H1 (cell line): ENCODE data around the gene CAPN15. TPM values are rescaled to one million over a fixed set of nuclear protein-coding genes. Genes with fewer than 3 reads are reported as not detected.

Source experiments
- CTCF ChIA-PET: fragments of 300-600 bp; sonication (Branson Sonifier 250); formaldehyde crosslinking; loops from one replicate; lab custom pipeline; 2021; ENCODE audit not compliant: partially characterized antibody; lab: Charles Lee
- POLR2A ChIA-PET: fragments of 300-600 bp; sonication (Branson Sonifier 250); formaldehyde crosslinking; loops from one replicate; lab custom pipeline; 2021; ENCODE audit warnings: inconsistent platforms; ENCODE audit not compliant: partially characterized antibody; lab: Charles Lee
- DNase-seq, 2 experiments: peaks; one replicate each; pipeline versions ENCODE4 v3.0.0 to v3.0.0-alpha.2; 2010 to 2022; ENCODE audit warnings: low spot score in 2 of 2, low read depth in 1 of 2, mixed read lengths in 1 of 2
- FAIRE-seq: peaks from 2 replicates; lab custom pipeline; 2011; peaks lifted over from hg19 to GRCh38; lab: Jason Lieb, UNC
- H2AFZ ChIP-seq: 2 replicates; pipeline ENCODE4 v1.8.1; 2012; ENCODE audit warnings: low read length, inconsistent platforms
- H2AK5ac ChIP-seq: 2 replicates; pipeline ENCODE4 v1.6.1; 2013; ENCODE audit warnings: low read depth, low read length
- H2BK120ac ChIP-seq: replicated peaks from 2 replicates; pipeline ENCODE3; 2013; ENCODE audit warnings: low read depth, low read length, inconsistent platforms
- H2BK12ac ChIP-seq: 2 replicates; pipeline ENCODE4 v1.6.1; 2013; ENCODE audit warnings: low read depth, low read length
- H2BK15ac ChIP-seq: 2 replicates; pipeline ENCODE4 v1.6.1; 2013; ENCODE audit warnings: low read length
- H2BK20ac ChIP-seq: 2 replicates; pipeline ENCODE4 v1.6.1; 2013; ENCODE audit warnings: low read length
- H2BK5ac ChIP-seq: 2 replicates; pipeline ENCODE4 v1.6.1; 2013; ENCODE audit warnings: low read depth, low read length
- H3K14ac ChIP-seq: 2 replicates; pipeline ENCODE4 v1.6.1; 2013; ENCODE audit warnings: inconsistent platforms; ENCODE audit not compliant: insufficient read length
- H3K18ac ChIP-seq: 2 replicates; pipeline ENCODE4 v1.6.1; 2013; ENCODE audit warnings: low read length; ENCODE audit errors: extremely low read depth
- H3K23ac ChIP-seq: 2 replicates; pipeline ENCODE4 v1.6.1; 2013; ENCODE audit warnings: inconsistent platforms; ENCODE audit not compliant: insufficient read length
- H3K23me2 ChIP-seq: 2 replicates; pipeline ENCODE4 v1.6.1; 2013; ENCODE audit warnings: low read depth, low read length
- H3K27ac ChIP-seq: 2 replicates; pipeline ENCODE4 v1.6.1; 2011; ENCODE audit warnings: low read depth, low read length, inconsistent platforms
- H3K27me3 ChIP-seq, 4 experiments: replicated peaks in 1 of 4; 1 replicate in 1 of 4; 2 replicates in 3 of 4; pipeline versions ENCODE4 v1.6.1 to v1.8.1; 2011 to 2013; ENCODE audit warnings: low read length in 3 of 4, mild to moderate bottlenecking in 3 of 4, inconsistent platforms in 2 of 4, mixed read lengths in 2 of 4, moderate library complexity in 1 of 4; ENCODE audit not compliant: control insufficient read depth in 3 of 4, insufficient read depth in 3 of 4; ENCODE audit errors: extremely low read depth in 1 of 4
- H3K36me3 ChIP-seq, 4 experiments: 2 replicates each; pipeline versions ENCODE4 v1.6.1 to v1.8.1; 2011 to 2013; ENCODE audit warnings: mild to moderate bottlenecking in 4 of 4, low read length in 3 of 4, moderate library complexity in 2 of 4, control low read depth in 1 of 4, inconsistent platforms in 1 of 4; ENCODE audit not compliant: insufficient read depth in 4 of 4, control insufficient read depth in 2 of 4
- H3K4ac ChIP-seq: replicated peaks from 2 replicates; pipeline ENCODE3; 2013; ENCODE audit warnings: low read length, low read depth, mixed read lengths, inconsistent platforms; ENCODE audit not compliant: insufficient read length
- H3K4me1 ChIP-seq, 4 experiments: replicated peaks in 1 of 4; 1 replicate in 1 of 4; 2 replicates in 3 of 4; pipeline versions ENCODE4 v1.6.1 to v1.8.1; 2011 to 2013; ENCODE audit warnings: low read length in 3 of 4, inconsistent platforms in 2 of 4, mixed read lengths in 1 of 4; ENCODE audit not compliant: insufficient read depth in 4 of 4, control insufficient read depth in 3 of 4
- H3K4me2 ChIP-seq, 2 experiments: 2 replicates each; pipeline versions ENCODE4 v1.6.1 to v1.8.1; 2011 to 2013; ENCODE audit warnings: low read depth in 2 of 2, low read length in 2 of 2, control low read depth in 1 of 2, inconsistent platforms in 1 of 2, mild to moderate bottlenecking in 1 of 2; ENCODE audit not compliant: insufficient read depth in 1 of 2
- H3K4me3 ChIP-seq, 4 experiments: fragments of 200-600, 300-600 bp in 1 of 4; sonication (generic), shearing (Covaris generic), sonication (Bioruptor Twin) in 1 of 4; 2 replicates each; pipeline versions ENCODE4 v1.5.1 to v1.8.1; 2011 to 2016; ENCODE audit warnings: low read length in 4 of 4, low read depth in 3 of 4, control low read depth in 2 of 4, inconsistent platforms in 2 of 4, mild to moderate bottlenecking in 2 of 4, mixed read lengths in 1 of 4, moderate library complexity in 1 of 4; ENCODE audit not compliant: insufficient read depth in 2 of 4; ENCODE audit errors: extremely low read depth in 1 of 4
- H3K56ac ChIP-seq: replicated peaks from 2 replicates; pipeline ENCODE3; 2013; ENCODE audit warnings: low read depth, mild to moderate bottlenecking, mixed read lengths, low read length, inconsistent platforms; ENCODE audit not compliant: insufficient read length
- H3K79me1 ChIP-seq: 2 replicates; pipeline ENCODE4 v1.6.1; 2013; ENCODE audit warnings: low read depth, low read length, control low read depth
- H3K79me2 ChIP-seq, 2 experiments: 2 replicates each; pipeline versions ENCODE4 v1.6.1 to v1.8.1; 2012 to 2013; ENCODE audit warnings: low read length in 2 of 2, mild to moderate bottlenecking in 2 of 2, inconsistent platforms in 1 of 2; ENCODE audit not compliant: insufficient read depth in 2 of 2, control insufficient read depth in 1 of 2
- H3K9ac ChIP-seq, 4 experiments: replicated peaks in 1 of 4; 1 replicate in 1 of 4; 2 replicates in 3 of 4; pipeline versions ENCODE4 v1.6.1 to v1.8.1; 2011 to 2013; ENCODE audit warnings: low read depth in 3 of 4, low read length in 3 of 4, control low read depth in 2 of 4, mild to moderate bottlenecking in 2 of 4, moderate library complexity in 2 of 4, inconsistent platforms in 1 of 4; ENCODE audit errors: extremely low read depth in 1 of 4
- H3K9me3 ChIP-seq, 2 experiments: 2 replicates each; pipeline versions ENCODE4 v1.6.1 to v1.8.1; 2012 to 2013; ENCODE audit warnings: mild to moderate bottlenecking in 2 of 2, moderate library complexity in 2 of 2, control low read depth in 1 of 2, inconsistent platforms in 1 of 2, low read depth in 1 of 2, low read length in 1 of 2, mixed read lengths in 1 of 2; ENCODE audit not compliant: insufficient read depth in 2 of 2
- H4K20me1 ChIP-seq, 2 experiments: replicated peaks in 1 of 2; 2 replicates each; pipeline versions ENCODE3 to v1.8.1; 2011 to 2013; ENCODE audit warnings: inconsistent platforms in 2 of 2, low read length in 2 of 2, mild to moderate bottlenecking in 1 of 2; ENCODE audit not compliant: insufficient read depth in 2 of 2, control insufficient read depth in 1 of 2
- H4K5ac ChIP-seq: 2 replicates; pipeline ENCODE4 v1.6.1; 2013; ENCODE audit warnings: low read length, low read depth, mixed read lengths, inconsistent platforms; ENCODE audit not compliant: insufficient read length
- H4K8ac ChIP-seq: 2 replicates; pipeline ENCODE4 v1.8.0; 2013; ENCODE audit warnings: mild to moderate bottlenecking, moderate library complexity, low read length, inconsistent platforms; ENCODE audit not compliant: insufficient read depth; ENCODE audit errors: extremely low read depth
- H4K91ac ChIP-seq: replicated peaks from 2 replicates; pipeline ENCODE3; 2013; ENCODE audit warnings: low read length, mixed read lengths, inconsistent platforms; ENCODE audit not compliant: insufficient read length
- BRCA1 ChIP-seq: IDR thresholded peaks from 2 replicates; pipeline ENCODE4 v1.6.1; 2012; ENCODE audit warnings: low read depth, low read length, improper control_type of control experiment
- CBX8 ChIP-seq: fragments of 300-800, 300-1000 bp; sonication (generic); IDR thresholded peaks from 2 replicates; pipeline ENCODE4 v1.7.1; 2016; ENCODE audit warnings: low read depth, low read length, borderline replicate concordance
- CEBPB ChIP-seq: IDR thresholded peaks from 2 replicates; pipeline ENCODE4 v1.6.1; 2012; ENCODE audit warnings: low read depth, low read length
- EP300 ChIP-seq, 2 experiments: IDR thresholded peaks; 1 replicate in 1 of 2; 2 replicates in 1 of 2; pipeline ENCODE4 v1.6.1; 2011 to 2012; ENCODE audit warnings: low read depth in 2 of 2, low read length in 2 of 2, mild to moderate bottlenecking in 2 of 2, borderline replicate concordance in 1 of 2, inconsistent platforms in 1 of 2, moderate library complexity in 1 of 2
- HDAC6 ChIP-seq: IDR thresholded peaks from one replicate; pipeline ENCODE4 v1.7.1; 2012; ENCODE audit warnings: low read depth, mild to moderate bottlenecking, inconsistent platforms, low read length, moderate library complexity
- JUND ChIP-seq: IDR thresholded peaks from 2 replicates; pipeline ENCODE4 v1.6.1; 2011; ENCODE audit warnings: mild to moderate bottlenecking, improper control_type of control experiment, low read length
- NRF1 ChIP-seq: IDR thresholded peaks from 2 replicates; pipeline ENCODE4 v1.6.1; 2011; ENCODE audit warnings: mild to moderate bottlenecking, low read depth, low read length, improper control_type of control experiment
- RAD21 ChIP-seq, 2 experiments: IDR thresholded peaks in 1 of 2; conservative IDR thresholded peaks in 1 of 2; 2 replicates each; pipeline ENCODE4 v1.6.1; 2011; ENCODE audit warnings: low read depth in 2 of 2, low read length in 2 of 2, improper control_type of control experiment in 1 of 2, inconsistent platforms in 1 of 2, mild to moderate bottlenecking in 1 of 2, moderate library complexity in 1 of 2
- RBBP5 ChIP-seq: IDR thresholded peaks from 2 replicates; pipeline ENCODE4 v1.7.1; 2012; ENCODE audit warnings: low read depth, mild to moderate bottlenecking, inconsistent platforms, low read length, moderate library complexity, borderline replicate concordance
- SIN3A ChIP-seq, 2 experiments: IDR thresholded peaks in 1 of 2; conservative IDR thresholded peaks in 1 of 2; 2 replicates each; pipeline ENCODE4 v1.6.1; 2011 to 2012; ENCODE audit warnings: low read length in 2 of 2, improper control_type of control experiment in 1 of 2, low read depth in 1 of 2, mild to moderate bottlenecking in 1 of 2
- SP4 ChIP-seq: IDR thresholded peaks from 2 replicates; pipeline ENCODE4 v1.6.1; 2012; ENCODE audit warnings: low read length, inconsistent platforms
- TBP ChIP-seq: IDR thresholded peaks from 2 replicates; pipeline ENCODE4 v1.6.1; 2011; ENCODE audit warnings: low read depth, low read length, improper control_type of control experiment
- TCF12 ChIP-seq: IDR thresholded peaks from 2 replicates; pipeline ENCODE4 v1.6.1; 2011; ENCODE audit warnings: low read depth, mild to moderate bottlenecking, low read length
- WGBS, 2 experiments: shearing (Covaris generic) in 1 of 2; methylation state at CpG; one replicate each; pipeline versions ENCODE4 v1.1.6 to v1.1.7; 2013 to 2015; ENCODE audit warnings: low lambda C conversion rate in 2 of 2, mixed read lengths in 2 of 2, inconsistent platforms in 1 of 2, low coverage in 1 of 2, missing lambda C conversion rate in 1 of 2; ENCODE audit not compliant: insufficient replicate concordance in 2 of 2, insufficient coverage in 1 of 2, insufficient read length in 1 of 2; ENCODE audit errors: extremely low coverage in 1 of 2, missing lambda C conversion rate in 1 of 2; 5-methylcytosine and 5-hydroxymethylcytosine counted together
- polyA plus RNA-seq, 7 experiments: library from polyadenylated mRNA; depleted of rRNA in 3 of 7; stranded (reverse) in 5 of 7; unstranded in 2 of 7; fragments of >200 nt in 5 of 7; fragments of 200-250 nt in 2 of 7; gene quantifications; 1 replicate in 5 of 7; 2 replicates in 1 of 7; 4 replicates in 1 of 7; pipeline versions ENCODE4 v1.2.1 to v1.2.3, GENCODE V29; 2011 to 2013; ENCODE audit warnings: missing spikeins in 2 of 7, mixed read lengths in 2 of 7
- total RNA-seq: library from RNA; stranded (reverse); fragmentation: NEBNext Ultra II Directional; extraction: Animal tissue kit (Norgen Biotek cat#: 25700); gene quantifications from 2 replicates; pipeline ENCODE4 v1.2.1, GENCODE V29; 2021

Gene CAPN15
- total and polyA plus RNA-seq, 2 of the 8 experiments (the other 6 are each of a cell fraction or from before 2014, with no cell fraction given), result 38.9 to 76.9 TPM

- H3K4me3 ChIP-seq, result no peak overlapping the region
Observed at GRCh38 chr16:553601-554296, 26.2 kb downstream of the CAPN15 start.

More at GRCh38 chr16:553601-554296, 26.2 kb downstream of the CAPN15 start:
- WGBS, 2 experiments, result 93% methylated on average over 26 of the region's 33 CpGs; no CpG with 5 or more reads in 1 of the 2 experiments
- H2AFZ ChIP-seq, result no peak overlapping the region
- H4K20me1 ChIP-seq, result peaks cover 2 to 5% of the 10 kb centered on the region in 2 experiments
- H2BK20ac ChIP-seq, result no peak overlapping the region
- H2BK15ac ChIP-seq, result no peak overlapping the region
- H4K8ac ChIP-seq, result no peak overlapping the region
- H3K9ac ChIP-seq, result no peak overlapping the region
- no peak overlapping the region for H3K4ac ChIP-seq
- H3K9me3 ChIP-seq, result no peaks in the 10 kb centered on the region
- no peak overlapping the region for H3K18ac ChIP-seq
- H3K4me2 ChIP-seq, result no peak overlapping the region
- no peaks in the 10 kb centered on the region for H3K23me2 ChIP-seq
- H3K36me3 ChIP-seq, result peaks cover 0 to 24% (median 2%) of the 10 kb centered on the region in 4 experiments; a peak in 1 of 8 replicates
- no peak overlapping the region for H2BK120ac ChIP-seq
- H2AK5ac ChIP-seq, result no peak overlapping the region
- no peak overlapping the region for H3K27ac ChIP-seq
- no peak overlapping the region for H3K14ac ChIP-seq
- no peaks in the 10 kb centered on the region for H3K4me1 ChIP-seq
- no peak overlapping the region for H3K23ac ChIP-seq
- no peak overlapping the region for H3K56ac ChIP-seq
- H2BK12ac ChIP-seq, result no peak overlapping the region
- TF ChIP-seq CBX8 (no peak), SIN3A (conservative IDR thresholded peaks at IDR 0.05 in 1 of 2, IDR thresholded peaks at IDR 0.05 in 1 of 2; ENCODE audit: low read depth in 1 of 2, low read length in 2 of 2) (no peak), BRCA1 (no peak), TCF12 (no peak), RBBP5 (no peak), EP300 (IDR thresholded peaks at IDR 0.05; ENCODE audit: borderline replicate concordance in 1 of 2, low read depth in 2 of 2, low read length in 2 of 2) (no peak), CEBPB (no peak), JUND (no peak), SP4 (no peak), NRF1 (no peak), TBP (no peak), HDAC6 (no peak), RAD21 (IDR thresholded peaks at IDR 0.05 in 1 of 2, conservative IDR thresholded peaks at IDR 0.05 in 1 of 2; ENCODE audit: low read depth in 2 of 2, low read length in 2 of 2) (no peak)
- no peak for DNase-seq
- H3K79me2 ChIP-seq, result no peaks in the 10 kb centered on the region
- peaks cover 0 to 10% (median 4%) of the 10 kb centered on the region in 4 experiments; a peak in 4 of 7 replicates for H3K27me3 ChIP-seq
- no peak overlapping the region for H2BK5ac ChIP-seq
- ChIA-PET POLR2A (interaction anchor here (0.9 to 1.2 kb wide), 3 partner anchors 10 to 162 kb away, joined by 3 to 4 read pairs (median 3); no protein-coding TSS in a partner anchor), CTCF (interaction anchor here (1.0 to 1.7 kb wide), 3 partner anchors 33 to 235 kb away, joined by 3 to 7 read pairs (median 3); no protein-coding TSS in a partner anchor)
- H4K5ac ChIP-seq, result no peak overlapping the region
- no peak for FAIRE-seq
- H4K91ac ChIP-seq, result no peak overlapping the region
- no peaks in the 10 kb centered on the region; the same call in 1 of the 2 replicates for H3K79me1 ChIP-seq
